ENCODE measurements around the gene POP4.

Gene POP4

GRCh38 chr19:29577649-29577963, 28.5 kb upstream of the POP4 start:
- DNase-seq = no peak

GRCh38 chr19:29578349-29578748, 27.7 kb upstream of the POP4 start:
- no peak for DNase-seq

GRCh38 chr19:29579308-29579910, 26.7 kb upstream of the POP4 start:
- no peak for DNase-seq

- DNase-seq = no peak
These were observed 24.7 kb upstream of the POP4 start for GRCh38 chr19:29581398-29581797.

GRCh38 chr19:29583196-29583999, 22.7 kb upstream of the POP4 start:
- no peak for DNase-seq

GRCh38 chr19:29586401-29586800, 19.7 kb upstream of the POP4 start:
- no peak for DNase-seq

- DNase-seq = no peak
These were observed 19.0 kb upstream of the POP4 start for GRCh38 chr19:29587059-29587458.

GRCh38 chr19:29587518-29587986, 18.5 kb upstream of the POP4 start:
- no peak for DNase-seq

- no peak for DNase-seq
These were observed 18.0 kb upstream of the POP4 start for GRCh38 chr19:29588095-29588494.

GRCh38 chr19:29590278-29590677, 15.8 kb upstream of the POP4 start:
- peak in 1 of 2 experiments; percentile 13 for DNase-seq

GRCh38 chr19:29591670-29592069, 14.4 kb upstream of the POP4 start:
- DNase-seq = no peak

GRCh38 chr19:29593869-29594268, 12.2 kb upstream of the POP4 start:
- DNase-seq = no peak

GRCh38 chr19:29596080-29596727, 9.9 kb upstream of the POP4 start:
- no peak for DNase-seq

- peak in 1 of 2 experiments; percentile 46 for DNase-seq
These were observed 9.1 kb upstream of the POP4 start for GRCh38 chr19:29596885-29597525.

GRCh38 chr19:29598036-29598435, 8.0 kb upstream of the POP4 start:
- DNase-seq = no peak

- DNase-seq = no peak
These were observed 7.6 kb upstream of the POP4 start for GRCh38 chr19:29598496-29598895.

- DNase-seq = no peak
These were observed 2.8 kb upstream of the POP4 start for GRCh38 chr19:29603308-29603707.

GRCh38 chr19:29606420-29606747, 301 bp downstream of the POP4 start:
- no peak for DNase-seq

- DNase-seq = no peak
These were observed 3.6 kb downstream of the POP4 start for GRCh38 chr19:29609636-29610035.

- no peak for DNase-seq
These were observed 4.1 kb downstream of the POP4 start for GRCh38 chr19:29610213-29610573.

GRCh38 chr19:29610574-29611271, 4.6 kb downstream of the POP4 start:
- DNase-seq = peak; percentile 42 to 74

GRCh38 chr19:29612121-29612520, 6.0 kb downstream of the POP4 start:
- no peak for DNase-seq
